ENCODE results near the gene ZCCHC12. TPM values are rescaled to one million over a fixed set of nuclear protein-coding genes. Genes with fewer than 3 reads are reported as not detected.
"Not testable (repeated sequence)": the region's sequence is repeated elsewhere in the genome, so short reads cannot be mapped to it uniquely, and the experiment has no call there.

ZCCHC12 gene
- total RNA-seq, 1 experiment from 2014 or later = 0.87 TPM

DNA sequence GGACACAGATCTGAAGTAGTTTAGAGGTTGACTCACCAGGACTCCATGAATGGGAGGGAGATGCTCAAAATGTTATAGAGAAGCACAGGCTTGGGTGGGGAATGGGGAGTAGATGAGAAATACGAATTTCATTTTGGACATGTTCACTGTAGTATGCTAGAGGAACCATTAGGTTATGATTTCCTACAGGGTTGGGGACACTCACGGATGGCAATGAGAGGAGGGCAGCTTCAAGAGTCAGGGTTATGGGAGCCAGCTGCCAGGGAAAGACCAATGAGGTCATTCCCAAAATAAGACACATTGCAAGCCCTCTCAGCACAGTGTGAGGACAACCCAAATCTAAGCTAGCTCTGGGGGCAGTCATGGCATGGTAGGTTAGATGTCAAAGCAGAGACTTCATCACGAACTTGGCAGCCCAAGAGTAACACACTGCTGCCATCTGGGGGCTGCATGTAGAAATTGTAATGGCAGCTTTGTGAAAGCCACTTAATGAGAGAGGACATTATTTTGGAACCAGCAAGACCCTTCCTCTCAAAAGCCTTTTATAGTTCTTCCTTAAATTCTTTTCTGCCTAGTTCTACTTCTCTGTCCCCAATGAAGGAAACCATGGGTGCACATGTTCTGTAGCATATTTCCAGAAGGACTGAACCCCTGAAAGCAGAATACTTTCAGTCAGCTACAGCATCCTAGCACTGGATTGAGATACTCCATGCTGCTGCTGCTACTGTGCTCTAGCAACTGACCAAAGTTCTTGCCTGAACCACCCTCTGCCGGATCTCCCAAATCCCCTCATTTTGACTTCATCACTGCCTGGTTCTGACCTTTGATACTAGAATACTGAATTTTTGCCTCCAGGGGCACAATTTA, 16.2 kb upstream of the ZCCHC12 start:
- ATAC-seq (peak; percentile 81), DNase-seq (ENCODE audit: low spot score) (peak; percentile 36)
- Mint-ChIP-seq H3K27ac (no peak overlapping the region), H3K4me1 (no peaks in the 10 kb centered on the region), H3K36me3 (peaks cover 3% of the 10 kb centered on the region), H3K27me3 (ENCODE audit: low read depth) (no peaks in the 10 kb centered on the region; the same call in 1 of the 2 replicates), H3K4me3 (no peak overlapping the region), H3K9me3 (peaks cover 8% of the 10 kb centered on the region)
- TF ChIP-seq, protein P1, sequence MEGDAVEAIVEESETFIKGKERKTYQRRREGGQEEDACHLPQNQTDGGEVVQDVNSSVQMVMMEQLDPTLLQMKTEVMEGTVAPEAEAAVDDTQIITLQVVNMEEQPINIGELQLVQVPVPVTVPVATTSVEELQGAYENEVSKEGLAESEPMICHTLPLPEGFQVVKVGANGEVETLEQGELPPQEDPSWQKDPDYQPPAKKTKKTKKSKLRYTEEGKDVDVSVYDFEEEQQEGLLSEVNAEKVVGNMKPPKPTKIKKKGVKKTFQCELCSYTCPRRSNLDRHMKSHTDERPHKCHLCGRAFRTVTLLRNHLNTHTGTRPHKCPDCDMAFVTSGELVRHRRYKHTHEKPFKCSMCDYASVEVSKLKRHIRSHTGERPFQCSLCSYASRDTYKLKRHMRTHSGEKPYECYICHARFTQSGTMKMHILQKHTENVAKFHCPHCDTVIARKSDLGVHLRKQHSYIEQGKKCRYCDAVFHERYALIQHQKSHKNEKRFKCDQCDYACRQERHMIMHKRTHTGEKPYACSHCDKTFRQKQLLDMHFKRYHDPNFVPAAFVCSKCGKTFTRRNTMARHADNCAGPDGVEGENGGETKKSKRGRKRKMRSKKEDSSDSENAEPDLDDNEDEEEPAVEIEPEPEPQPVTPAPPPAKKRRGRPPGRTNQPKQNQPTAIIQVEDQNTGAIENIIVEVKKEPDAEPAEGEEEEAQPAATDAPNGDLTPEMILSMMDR (IDR thresholded peaks at IDR 0.05) = peak; percentile 24; the same call in 1 of the 2 replicates
- no peak for TF ChIP-seq TP53 (CRISPR knock-in tag; IDR thresholded peaks at IDR 0.05)
- ChIA-PET CTCF (interaction anchor here (0.7 to 1.9 kb wide), 9 partner anchors 17 to 348 kb away, joined by 3 to 17 read pairs (median 4); partner anchors contain the start of gene ZCCHC12), POLR2A (no interaction called here)

DNA sequence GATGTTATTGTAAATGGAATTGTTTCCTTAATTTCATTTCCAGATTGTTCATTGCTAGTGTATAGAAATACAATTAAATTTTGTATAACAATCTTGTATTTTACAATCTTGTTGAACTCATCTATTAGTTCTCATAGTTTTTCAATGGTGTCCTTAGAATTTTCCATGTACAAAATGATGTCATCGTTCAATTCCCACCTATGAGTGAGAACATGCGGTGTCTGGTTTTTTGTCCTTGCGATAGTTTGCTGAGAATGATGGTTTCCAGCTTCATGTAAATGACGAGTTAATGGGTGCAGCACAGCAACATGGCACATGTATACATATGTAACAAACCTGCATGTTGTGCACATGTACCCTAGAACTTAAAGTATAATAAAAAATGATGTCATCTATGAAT, 6.4 kb upstream of the ZCCHC12 start:
- peaks cover 26% of the 10 kb centered on the region for H3K27me3 Mint-ChIP-seq (ENCODE audit: low read depth)
- H3K4me3 Mint-ChIP-seq; H3K27ac Mint-ChIP-seq; DNase-seq (ENCODE audit: low spot score); CTCF ChIA-PET; H3K36me3 Mint-ChIP-seq; POLR2A ChIA-PET; H3K4me1 Mint-ChIP-seq; ATAC-seq; H3K9me3 Mint-ChIP-seq: not testable (repeated sequence)

DNA sequence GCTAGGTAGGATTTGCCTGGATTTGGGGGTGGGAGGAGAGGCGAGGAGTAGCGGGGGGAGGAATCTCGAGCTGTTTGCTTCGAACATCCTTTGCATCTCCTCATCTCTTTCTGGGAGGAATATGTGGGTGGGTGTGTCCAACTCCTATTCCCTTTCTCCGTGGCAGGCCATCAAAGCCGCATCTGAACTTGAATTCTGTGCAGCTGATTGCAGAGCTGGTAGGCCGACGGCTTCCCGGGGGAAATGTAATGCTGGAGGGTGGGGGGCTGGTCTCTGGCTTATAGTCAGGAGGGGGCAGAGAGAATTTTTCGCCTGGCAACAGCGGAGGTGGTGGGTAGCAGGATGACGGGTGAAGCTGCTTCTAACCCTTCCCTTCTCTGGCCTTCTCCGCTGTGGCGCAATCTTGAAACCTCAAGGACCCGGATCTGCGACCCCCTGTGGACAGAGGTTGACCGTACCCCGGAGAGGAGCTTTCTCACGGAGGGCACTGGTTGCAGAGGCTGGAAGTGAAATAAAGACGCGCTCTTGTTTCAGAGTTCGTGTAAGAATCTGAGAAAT, 628 bp downstream of the ZCCHC12 start:
- H3K27ac Mint-ChIP-seq = no peak overlapping the region
- DNase-seq (ENCODE audit: low spot score) (peak; percentile 29), ATAC-seq (no peak)
- ChIA-PET CTCF (interaction anchor here (1.0 to 2.8 kb wide), 7 partner anchors 15 to 222 kb away, joined by 3 to 34 read pairs (median 4); partner anchors contain the start of gene IL13RA1), POLR2A (interaction anchor here (0.6 to 1.4 kb wide), 2 partner anchors 15 to 58 kb away, joined by 3 read pairs; no protein-coding TSS in a partner anchor)
- peak overlapping the region; percentile 76 for H3K4me3 Mint-ChIP-seq
- TF ChIP-seq, protein P2, sequence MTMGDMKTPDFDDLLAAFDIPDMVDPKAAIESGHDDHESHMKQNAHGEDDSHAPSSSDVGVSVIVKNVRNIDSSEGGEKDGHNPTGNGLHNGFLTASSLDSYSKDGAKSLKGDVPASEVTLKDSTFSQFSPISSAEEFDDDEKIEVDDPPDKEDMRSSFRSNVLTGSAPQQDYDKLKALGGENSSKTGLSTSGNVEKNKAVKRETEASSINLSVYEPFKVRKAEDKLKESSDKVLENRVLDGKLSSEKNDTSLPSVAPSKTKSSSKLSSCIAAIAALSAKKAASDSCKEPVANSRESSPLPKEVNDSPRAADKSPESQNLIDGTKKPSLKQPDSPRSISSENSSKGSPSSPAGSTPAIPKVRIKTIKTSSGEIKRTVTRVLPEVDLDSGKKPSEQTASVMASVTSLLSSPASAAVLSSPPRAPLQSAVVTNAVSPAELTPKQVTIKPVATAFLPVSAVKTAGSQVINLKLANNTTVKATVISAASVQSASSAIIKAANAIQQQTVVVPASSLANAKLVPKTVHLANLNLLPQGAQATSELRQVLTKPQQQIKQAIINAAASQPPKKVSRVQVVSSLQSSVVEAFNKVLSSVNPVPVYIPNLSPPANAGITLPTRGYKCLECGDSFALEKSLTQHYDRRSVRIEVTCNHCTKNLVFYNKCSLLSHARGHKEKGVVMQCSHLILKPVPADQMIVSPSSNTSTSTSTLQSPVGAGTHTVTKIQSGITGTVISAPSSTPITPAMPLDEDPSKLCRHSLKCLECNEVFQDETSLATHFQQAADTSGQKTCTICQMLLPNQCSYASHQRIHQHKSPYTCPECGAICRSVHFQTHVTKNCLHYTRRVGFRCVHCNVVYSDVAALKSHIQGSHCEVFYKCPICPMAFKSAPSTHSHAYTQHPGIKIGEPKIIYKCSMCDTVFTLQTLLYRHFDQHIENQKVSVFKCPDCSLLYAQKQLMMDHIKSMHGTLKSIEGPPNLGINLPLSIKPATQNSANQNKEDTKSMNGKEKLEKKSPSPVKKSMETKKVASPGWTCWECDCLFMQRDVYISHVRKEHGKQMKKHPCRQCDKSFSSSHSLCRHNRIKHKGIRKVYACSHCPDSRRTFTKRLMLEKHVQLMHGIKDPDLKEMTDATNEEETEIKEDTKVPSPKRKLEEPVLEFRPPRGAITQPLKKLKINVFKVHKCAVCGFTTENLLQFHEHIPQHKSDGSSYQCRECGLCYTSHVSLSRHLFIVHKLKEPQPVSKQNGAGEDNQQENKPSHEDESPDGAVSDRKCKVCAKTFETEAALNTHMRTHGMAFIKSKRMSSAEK (CRISPR knock-in tag; IDR thresholded peaks at IDR 0.05; ENCODE audit: borderline replicate concordance) = no peak
- TF ChIP-seq, protein P3, sequence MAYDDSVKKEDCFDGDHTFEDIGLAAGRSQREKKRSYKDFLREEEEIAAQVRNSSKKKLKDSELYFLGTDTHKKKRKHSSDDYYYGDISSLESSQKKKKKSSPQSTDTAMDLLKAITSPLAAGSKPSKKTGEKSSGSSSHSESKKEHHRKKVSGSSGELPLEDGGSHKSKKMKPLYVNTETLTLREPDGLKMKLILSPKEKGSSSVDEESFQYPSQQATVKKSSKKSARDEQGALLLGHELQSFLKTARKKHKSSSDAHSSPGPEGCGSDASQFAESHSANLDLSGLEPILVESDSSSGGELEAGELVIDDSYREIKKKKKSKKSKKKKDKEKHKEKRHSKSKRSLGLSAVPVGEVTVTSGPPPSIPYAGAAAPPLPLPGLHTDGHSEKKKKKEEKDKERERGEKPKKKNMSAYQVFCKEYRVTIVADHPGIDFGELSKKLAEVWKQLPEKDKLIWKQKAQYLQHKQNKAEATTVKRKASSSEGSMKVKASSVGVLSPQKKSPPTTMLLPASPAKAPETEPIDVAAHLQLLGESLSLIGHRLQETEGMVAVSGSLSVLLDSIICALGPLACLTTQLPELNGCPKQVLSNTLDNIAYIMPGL (CRISPR knock-in tag; IDR thresholded peaks at IDR 0.05) = no peak
- TF ChIP-seq, protein P4, sequence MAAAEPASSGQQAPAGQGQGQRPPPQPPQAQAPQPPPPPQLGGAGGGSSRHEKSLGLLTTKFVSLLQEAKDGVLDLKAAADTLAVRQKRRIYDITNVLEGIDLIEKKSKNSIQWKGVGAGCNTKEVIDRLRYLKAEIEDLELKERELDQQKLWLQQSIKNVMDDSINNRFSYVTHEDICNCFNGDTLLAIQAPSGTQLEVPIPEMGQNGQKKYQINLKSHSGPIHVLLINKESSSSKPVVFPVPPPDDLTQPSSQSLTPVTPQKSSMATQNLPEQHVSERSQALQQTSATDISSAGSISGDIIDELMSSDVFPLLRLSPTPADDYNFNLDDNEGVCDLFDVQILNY (CRISPR knock-in tag; IDR thresholded peaks at IDR 0.05) = no peak
- TF ChIP-seq, protein P5, sequence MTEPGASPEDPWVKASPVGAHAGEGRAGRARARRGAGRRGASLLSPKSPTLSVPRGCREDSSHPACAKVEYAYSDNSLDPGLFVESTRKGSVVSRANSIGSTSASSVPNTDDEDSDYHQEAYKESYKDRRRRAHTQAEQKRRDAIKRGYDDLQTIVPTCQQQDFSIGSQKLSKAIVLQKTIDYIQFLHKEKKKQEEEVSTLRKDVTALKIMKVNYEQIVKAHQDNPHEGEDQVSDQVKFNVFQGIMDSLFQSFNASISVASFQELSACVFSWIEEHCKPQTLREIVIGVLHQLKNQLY (CRISPR knock-in tag; IDR thresholded peaks at IDR 0.05) = no peak
- TF ChIP-seq CREB1 (CRISPR knock-in tag; IDR thresholded peaks at IDR 0.05) = no peak
- TF ChIP-seq, protein P6, sequence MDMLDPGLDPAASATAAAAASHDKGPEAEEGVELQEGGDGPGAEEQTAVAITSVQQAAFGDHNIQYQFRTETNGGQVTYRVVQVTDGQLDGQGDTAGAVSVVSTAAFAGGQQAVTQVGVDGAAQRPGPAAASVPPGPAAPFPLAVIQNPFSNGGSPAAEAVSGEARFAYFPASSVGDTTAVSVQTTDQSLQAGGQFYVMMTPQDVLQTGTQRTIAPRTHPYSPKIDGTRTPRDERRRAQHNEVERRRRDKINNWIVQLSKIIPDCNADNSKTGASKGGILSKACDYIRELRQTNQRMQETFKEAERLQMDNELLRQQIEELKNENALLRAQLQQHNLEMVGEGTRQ (CRISPR knock-in tag; IDR thresholded peaks at IDR 0.05) = no peak
- no peak for TF ChIP-seq FOXP1 (CRISPR knock-in tag; IDR thresholded peaks at IDR 0.05; ENCODE audit: borderline replicate concordance)
- TF ChIP-seq, protein P7, sequence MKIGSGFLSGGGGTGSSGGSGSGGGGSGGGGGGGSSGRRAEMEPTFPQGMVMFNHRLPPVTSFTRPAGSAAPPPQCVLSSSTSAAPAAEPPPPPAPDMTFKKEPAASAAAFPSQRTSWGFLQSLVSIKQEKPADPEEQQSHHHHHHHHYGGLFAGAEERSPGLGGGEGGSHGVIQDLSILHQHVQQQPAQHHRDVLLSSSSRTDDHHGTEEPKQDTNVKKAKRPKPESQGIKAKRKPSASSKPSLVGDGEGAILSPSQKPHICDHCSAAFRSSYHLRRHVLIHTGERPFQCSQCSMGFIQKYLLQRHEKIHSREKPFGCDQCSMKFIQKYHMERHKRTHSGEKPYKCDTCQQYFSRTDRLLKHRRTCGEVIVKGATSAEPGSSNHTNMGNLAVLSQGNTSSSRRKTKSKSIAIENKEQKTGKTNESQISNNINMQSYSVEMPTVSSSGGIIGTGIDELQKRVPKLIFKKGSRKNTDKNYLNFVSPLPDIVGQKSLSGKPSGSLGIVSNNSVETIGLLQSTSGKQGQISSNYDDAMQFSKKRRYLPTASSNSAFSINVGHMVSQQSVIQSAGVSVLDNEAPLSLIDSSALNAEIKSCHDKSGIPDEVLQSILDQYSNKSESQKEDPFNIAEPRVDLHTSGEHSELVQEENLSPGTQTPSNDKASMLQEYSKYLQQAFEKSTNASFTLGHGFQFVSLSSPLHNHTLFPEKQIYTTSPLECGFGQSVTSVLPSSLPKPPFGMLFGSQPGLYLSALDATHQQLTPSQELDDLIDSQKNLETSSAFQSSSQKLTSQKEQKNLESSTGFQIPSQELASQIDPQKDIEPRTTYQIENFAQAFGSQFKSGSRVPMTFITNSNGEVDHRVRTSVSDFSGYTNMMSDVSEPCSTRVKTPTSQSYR (CRISPR knock-in tag; IDR thresholded peaks at IDR 0.05) = no peak
- no peak for TF ChIP-seq FOXK1 (CRISPR knock-in tag; IDR thresholded peaks at IDR 0.05)
- TF ChIP-seq NFATC4 (CRISPR knock-in tag; IDR thresholded peaks at IDR 0.05) = no peak
- no peak for TF ChIP-seq KAT7 (CRISPR knock-in tag; IDR thresholded peaks at IDR 0.05; ENCODE audit: borderline replicate concordance)
- H3K36me3 Mint-ChIP-seq = no peaks in the 10 kb centered on the region
- H3K27me3 Mint-ChIP-seq (ENCODE audit: low read depth) = peaks cover 91% of the 10 kb centered on the region
- no peaks in the 10 kb centered on the region for H3K9me3 Mint-ChIP-seq
- H3K4me1 Mint-ChIP-seq = peaks cover 25% of the 10 kb centered on the region

All from WTC11 (cell line).